SK-N-SH (cell line): Measurements from ENCODE around the gene SPATA13. TPM values are rescaled to one million over a fixed set of nuclear protein-coding genes. Genes with fewer than 3 reads are reported as not detected.

Experiments used
- CTCF ChIA-PET: fragments of 300-600, 350-600 bp; formaldehyde crosslinking; extraction: SDS; loops from one replicate; lab custom pipeline; 2021; lab: Yijun Ruan, JAX
- POLR2A ChIA-PET: fragments of 350-600 bp; sonication (Branson Sonifier 250); formaldehyde crosslinking; extraction: SDS; loops from one replicate; lab custom pipeline; 2020; ENCODE audit warnings: antibody characterized with exemption, inconsistent platforms; lab: Yijun Ruan, JAX
- DNase-seq: peaks from one replicate; pipeline ENCODE4 v3.0.0; 2012
- H2AFZ ChIP-seq: fragments of 200-600 bp; sonication (generic); 2 replicates; pipeline ENCODE4 v1.8.1; 2016; ENCODE audit warnings: antibody characterized with exemption, mild to moderate bottlenecking, low read depth
- H3F3A ChIP-seq: fragments of 200-600 bp; sonication (generic); replicated peaks from 2 replicates; pipeline ENCODE3; 2016; ENCODE audit warnings: antibody characterized with exemption, mild to moderate bottlenecking; ENCODE audit not compliant: insufficient read depth
- H3K27ac ChIP-seq, 2 experiments: fragments of 200-500 bp in 1 of 2; fragments of 200-600 bp in 1 of 2; sonication (Bioruptor generic) in 1 of 2; sonication (generic), shearing (Covaris generic) in 1 of 2; 2 replicates each; pipeline versions ENCODE4 v1.5.1 to v1.6.1; 2014 to 2016; ENCODE audit warnings: low read depth in 2 of 2, inconsistent platforms in 1 of 2, low read length in 1 of 2, mild to moderate bottlenecking in 1 of 2, mixed read lengths in 1 of 2
- H3K27me3 ChIP-seq: fragments of 200-600 bp; sonication (generic), shearing (Covaris generic); 2 replicates; pipeline ENCODE4 v1.6.1; 2016; ENCODE audit warnings: mixed run types; ENCODE audit not compliant: insufficient read depth
- H3K36me3 ChIP-seq, 2 experiments: fragments of 200-500 bp in 1 of 2; fragments of 200-600 bp in 1 of 2; sonication (Bioruptor generic) in 1 of 2; sonication (generic) in 1 of 2; replicated peaks in 1 of 2; 2 replicates each; pipeline versions ENCODE3 to v1.5.1; 2014 to 2016; ENCODE audit warnings: low read length in 1 of 2, mild to moderate bottlenecking in 1 of 2; ENCODE audit not compliant: insufficient read depth in 2 of 2, control insufficient read depth in 1 of 2
- H3K4me1 ChIP-seq, 2 experiments: fragments of 200-500 bp in 1 of 2; fragments of 200-600 bp in 1 of 2; sonication (Bioruptor generic) in 1 of 2; sonication (generic), shearing (Covaris generic) in 1 of 2; 2 replicates each; pipeline versions ENCODE4 v1.5.1 to v1.6.1; 2014 to 2016; ENCODE audit warnings: low read depth in 1 of 2, low read length in 1 of 2, mixed run types in 1 of 2; ENCODE audit not compliant: insufficient read depth in 2 of 2, control insufficient read depth in 1 of 2
- H3K4me2 ChIP-seq: fragments of 200-600 bp; sonication (generic), shearing (Covaris generic); 2 replicates; pipeline ENCODE4 v1.6.1; 2017; ENCODE audit warnings: mixed run types
- H3K4me3 ChIP-seq, 2 experiments: fragments of 200-500 bp in 1 of 2; fragments of 200-600 bp in 1 of 2; sonication (Bioruptor generic) in 1 of 2; sonication (generic), shearing (Covaris generic) in 1 of 2; 2 replicates each; pipeline versions ENCODE4 v1.5.1 to v1.8.1; 2014 to 2016; ENCODE audit warnings: low read depth in 2 of 2, inconsistent platforms in 1 of 2, low read length in 1 of 2, mild to moderate bottlenecking in 1 of 2, mixed read lengths in 1 of 2, moderate library complexity in 1 of 2
- H3K79me2 ChIP-seq: fragments of 200-600 bp; sonication (generic); 2 replicates; pipeline ENCODE4 v1.8.1; 2017; ENCODE audit warnings: mild to moderate bottlenecking; ENCODE audit not compliant: insufficient read depth
- H3K9ac ChIP-seq: fragments of 200-600 bp; sonication (generic); 2 replicates; pipeline ENCODE4 v1.6.1; 2017; ENCODE audit warnings: mixed run types
- H3K9me2 ChIP-seq: fragments of 200-600 bp; sonication (generic); 2 replicates; pipeline ENCODE4 v1.6.1; 2017; ENCODE audit warnings: mixed run types
- H3K9me3 ChIP-seq: fragments of 200-600 bp; sonication (generic); 2 replicates; pipeline ENCODE4 v1.6.1; 2017; ENCODE audit warnings: mixed run types, mild to moderate bottlenecking, moderate library complexity
- H4K20me1 ChIP-seq: fragments of 200-600 bp; sonication (generic); 2 replicates; pipeline ENCODE4 v1.6.1; 2017; ENCODE audit warnings: mild to moderate bottlenecking, mixed run types; ENCODE audit not compliant: insufficient read depth
- ELF1 ChIP-seq: IDR thresholded peaks from 2 replicates; pipeline ENCODE4 v1.4.0; 2012
- EP300 ChIP-seq, 2 experiments: IDR thresholded peaks; 2 replicates each; pipeline versions ENCODE4 v1.4.0 to v1.6.1; 2012; ENCODE audit warnings: borderline replicate concordance in 1 of 2, low read depth in 1 of 2, low read length in 1 of 2
- EZH2phosphoT487 ChIP-seq: fragments of 200-600 bp; sonication (generic); IDR thresholded peaks from 2 replicates; pipeline ENCODE4 v1.6.1; 2017; ENCODE audit warnings: low read depth, mixed run types, mild to moderate bottlenecking, antibody characterized with exemption, moderate library complexity, borderline replicate concordance
- FOXJ3 ChIP-seq: sonication (generic); formaldehyde crosslinking; IDR thresholded peaks from 2 replicates; pipeline ENCODE4 v1.5.1; 2020; ENCODE audit warnings: mild to moderate bottlenecking, missing genetic modification reagents
- FOXM1 ChIP-seq: IDR thresholded peaks from 2 replicates; pipeline ENCODE4 v1.4.0; 2012; ENCODE audit warnings: low read depth, mild to moderate bottlenecking
- GATA2 ChIP-seq: sonication (generic); formaldehyde crosslinking; IDR thresholded peaks from 2 replicates; pipeline ENCODE4 v1.5.0; 2020; ENCODE audit warnings: mild to moderate bottlenecking, missing genetic modification reagents
- MXI1 ChIP-seq: IDR thresholded peaks from 2 replicates; pipeline ENCODE4 v1.6.1; 2012; ENCODE audit warnings: mild to moderate bottlenecking, low read depth, low read length, improper control_type of control experiment
- NFIC ChIP-seq: IDR thresholded peaks from 2 replicates; pipeline ENCODE4 v1.4.0; 2012; ENCODE audit warnings: borderline replicate concordance
- NRF1 ChIP-seq: IDR thresholded peaks from 2 replicates; pipeline ENCODE4 v1.6.1; 2012; ENCODE audit warnings: low read depth, mild to moderate bottlenecking, low read length
- RAD21 ChIP-seq: IDR thresholded peaks from 2 replicates; pipeline ENCODE4 v1.6.1; 2012; ENCODE audit warnings: mild to moderate bottlenecking, low read length
- RFX5 ChIP-seq: IDR thresholded peaks from 2 replicates; pipeline ENCODE4 v1.6.1; 2012; ENCODE audit warnings: mild to moderate bottlenecking, improper control_type of control experiment, low read length
- SIN3A ChIP-seq: IDR thresholded peaks from 2 replicates; pipeline ENCODE4 v1.6.1; 2012; ENCODE audit warnings: low read depth, mild to moderate bottlenecking, low read length, moderate library complexity, borderline replicate concordance
- TCF12 ChIP-seq: IDR thresholded peaks from 2 replicates; pipeline ENCODE4 v1.4.0; 2012
- TEAD4 ChIP-seq: IDR thresholded peaks from 2 replicates; pipeline ENCODE4 v1.4.0; 2012; ENCODE audit warnings: mild to moderate bottlenecking, borderline replicate concordance; ENCODE audit not compliant: insufficient read depth
- USF1 ChIP-seq: IDR thresholded peaks from 2 replicates; pipeline ENCODE4 v1.4.0; 2012; ENCODE audit warnings: low read depth, borderline replicate concordance
- YY1 ChIP-seq: IDR thresholded peaks from 2 replicates; pipeline ENCODE4 v1.4.0; 2012; ENCODE audit warnings: low read depth, mild to moderate bottlenecking
- WGBS: methylation state at CpG from one replicate; pipeline ENCODE4 v1.1.6; 2017; ENCODE audit warnings: low lambda C conversion rate; 5-methylcytosine and 5-hydroxymethylcytosine counted together
- polyA plus RNA-seq, 3 experiments: library from polyadenylated mRNA; depleted of rRNA; stranded (reverse); fragments of >200 nt; gene quantifications; 2 replicates each; pipeline ENCODE4 v1.2.3, GENCODE V29; 2012
- TF ChIP-seq, protein P1 (sequence below): fragments of 150-350 bp; IDR thresholded peaks from 2 replicates; pipeline ENCODE4 v1.6.1; 2016; ENCODE audit warnings: mild to moderate bottlenecking, low read depth, low read length
- TF ChIP-seq, protein P2 (sequence below): IDR thresholded peaks from 2 replicates; pipeline ENCODE4 v1.4.0; 2012; ENCODE audit warnings: low read depth, borderline replicate concordance
- TF ChIP-seq, protein P3 (sequence below): fragments of 150-350 bp; IDR thresholded peaks from 2 replicates; pipeline ENCODE4 v1.6.1; 2017; ENCODE audit warnings: antibody characterized with exemption, low read length, low read depth, borderline replicate concordance
- TF ChIP-seq, protein P4 (sequence below): fragments of 200-600 bp; sonication (generic); IDR thresholded peaks from 2 replicates; pipeline ENCODE4 v1.6.1; 2017; ENCODE audit warnings: antibody characterized with exemption, mild to moderate bottlenecking, moderate library complexity

The SPATA13 gene
- polyA plus RNA-seq, 1 of the 3 experiments (the other 2 are of a cell fraction) = 4.3 TPM

GRCh38 chr13:24231377-24231776, 70.9 kb downstream of the SPATA13 start:
- TF ChIP-seq TCF12 (no peak), RFX5 (no peak), FOXM1 (no peak), YY1 (no peak), EZH2phosphoT487 (no peak), NFIC (no peak), RAD21 (no peak), EP300 (IDR thresholded peaks at IDR 0.05; ENCODE audit: borderline replicate concordance in 1 of 2, low read depth in 1 of 2, low read length in 1 of 2) (no peak), USF1 (no peak), MXI1 (no peak), SIN3A (no peak), GATA2 (CRISPR knock-in tag) (no peak), TEAD4 (no peak)
- TF ChIP-seq, protein P1, sequence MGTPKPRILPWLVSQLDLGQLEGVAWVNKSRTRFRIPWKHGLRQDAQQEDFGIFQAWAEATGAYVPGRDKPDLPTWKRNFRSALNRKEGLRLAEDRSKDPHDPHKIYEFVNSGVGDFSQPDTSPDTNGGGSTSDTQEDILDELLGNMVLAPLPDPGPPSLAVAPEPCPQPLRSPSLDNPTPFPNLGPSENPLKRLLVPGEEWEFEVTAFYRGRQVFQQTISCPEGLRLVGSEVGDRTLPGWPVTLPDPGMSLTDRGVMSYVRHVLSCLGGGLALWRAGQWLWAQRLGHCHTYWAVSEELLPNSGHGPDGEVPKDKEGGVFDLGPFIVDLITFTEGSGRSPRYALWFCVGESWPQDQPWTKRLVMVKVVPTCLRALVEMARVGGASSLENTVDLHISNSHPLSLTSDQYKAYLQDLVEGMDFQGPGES = no peak
- TF ChIP-seq, all 33 proteins: peak for 0
- no peaks in the 10 kb centered on the region for H3K36me3 ChIP-seq
- CTCF ChIA-PET = interaction anchor here (1.2 to 5.0 kb wide), 8 partner anchors 11 to 310 kb away, joined by 3 to 19 read pairs (median 4); no protein-coding TSS in a partner anchor
- WGBS = 96% methylated on average over 3 of the region's 3 CpGs
- no peak for DNase-seq
- H3F3A ChIP-seq = peaks cover 14% of the 10 kb centered on the region
- no peak overlapping the region for H3K9ac ChIP-seq
- no peaks in the 10 kb centered on the region for H3K9me3 ChIP-seq
- peaks cover 0 to 5% of the 10 kb centered on the region in 2 experiments; a peak in 2 of 4 replicates for H3K4me1 ChIP-seq
- H3K27ac ChIP-seq = no peak overlapping the region
- no peaks in the 10 kb centered on the region for H3K9me2 ChIP-seq
- H3K4me3 ChIP-seq = no peak overlapping the region
- no peak overlapping the region for H3K4me2 ChIP-seq
- POLR2A ChIA-PET = no interaction called here
- H2AFZ ChIP-seq = no peak overlapping the region
- H3K79me2 ChIP-seq = no peaks in the 10 kb centered on the region
- no peaks in the 10 kb centered on the region for H4K20me1 ChIP-seq
- no peaks in the 10 kb centered on the region for H3K27me3 ChIP-seq

- Histone ChIP-seq H3K4me3 (no peak overlapping the region), H3K9me3 (no peaks in the 10 kb centered on the region), H3K4me2 (no peak overlapping the region), H3K9ac (no peak overlapping the region), H3K79me2 (no peaks in the 10 kb centered on the region), H3K36me3 (no peaks in the 10 kb centered on the region), H3K4me1 (peaks cover 0 to 5% of the 10 kb centered on the region in 2 experiments; a peak in 2 of 4 replicates), H3F3A (peaks cover 14% of the 10 kb centered on the region), H3K27ac (no peak overlapping the region), H4K20me1 (no peaks in the 10 kb centered on the region), H2AFZ (no peak overlapping the region), H3K9me2 (no peaks in the 10 kb centered on the region), H3K27me3 (no peaks in the 10 kb centered on the region)
- WGBS = 91% methylated on average over 5 of the region's 5 CpGs
- ChIA-PET POLR2A (no interaction called here), CTCF (interaction anchor here (5.0 kb wide), 1 partner anchor 179 kb away, joined by 19 read pairs; no protein-coding TSS in a partner anchor)
- DNase-seq = no peak
- TF ChIP-seq, protein P1 = no peak
- TF ChIP-seq, protein P2, sequence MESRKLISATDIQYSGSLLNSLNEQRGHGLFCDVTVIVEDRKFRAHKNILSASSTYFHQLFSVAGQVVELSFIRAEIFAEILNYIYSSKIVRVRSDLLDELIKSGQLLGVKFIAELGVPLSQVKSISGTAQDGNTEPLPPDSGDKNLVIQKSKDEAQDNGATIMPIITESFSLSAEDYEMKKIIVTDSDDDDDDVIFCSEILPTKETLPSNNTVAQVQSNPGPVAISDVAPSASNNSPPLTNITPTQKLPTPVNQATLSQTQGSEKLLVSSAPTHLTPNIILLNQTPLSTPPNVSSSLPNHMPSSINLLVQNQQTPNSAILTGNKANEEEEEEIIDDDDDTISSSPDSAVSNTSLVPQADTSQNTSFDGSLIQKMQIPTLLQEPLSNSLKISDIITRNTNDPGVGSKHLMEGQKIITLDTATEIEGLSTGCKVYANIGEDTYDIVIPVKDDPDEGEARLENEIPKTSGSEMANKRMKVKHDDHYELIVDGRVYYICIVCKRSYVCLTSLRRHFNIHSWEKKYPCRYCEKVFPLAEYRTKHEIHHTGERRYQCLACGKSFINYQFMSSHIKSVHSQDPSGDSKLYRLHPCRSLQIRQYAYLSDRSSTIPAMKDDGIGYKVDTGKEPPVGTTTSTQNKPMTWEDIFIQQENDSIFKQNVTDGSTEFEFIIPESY = no peak
- no peak for TF ChIP-seq YY1
- TF ChIP-seq, protein P3, sequence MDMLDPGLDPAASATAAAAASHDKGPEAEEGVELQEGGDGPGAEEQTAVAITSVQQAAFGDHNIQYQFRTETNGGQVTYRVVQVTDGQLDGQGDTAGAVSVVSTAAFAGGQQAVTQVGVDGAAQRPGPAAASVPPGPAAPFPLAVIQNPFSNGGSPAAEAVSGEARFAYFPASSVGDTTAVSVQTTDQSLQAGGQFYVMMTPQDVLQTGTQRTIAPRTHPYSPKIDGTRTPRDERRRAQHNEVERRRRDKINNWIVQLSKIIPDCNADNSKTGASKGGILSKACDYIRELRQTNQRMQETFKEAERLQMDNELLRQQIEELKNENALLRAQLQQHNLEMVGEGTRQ = no peak
- no peak for TF ChIP-seq ELF1
- TF ChIP-seq, protein P4, sequence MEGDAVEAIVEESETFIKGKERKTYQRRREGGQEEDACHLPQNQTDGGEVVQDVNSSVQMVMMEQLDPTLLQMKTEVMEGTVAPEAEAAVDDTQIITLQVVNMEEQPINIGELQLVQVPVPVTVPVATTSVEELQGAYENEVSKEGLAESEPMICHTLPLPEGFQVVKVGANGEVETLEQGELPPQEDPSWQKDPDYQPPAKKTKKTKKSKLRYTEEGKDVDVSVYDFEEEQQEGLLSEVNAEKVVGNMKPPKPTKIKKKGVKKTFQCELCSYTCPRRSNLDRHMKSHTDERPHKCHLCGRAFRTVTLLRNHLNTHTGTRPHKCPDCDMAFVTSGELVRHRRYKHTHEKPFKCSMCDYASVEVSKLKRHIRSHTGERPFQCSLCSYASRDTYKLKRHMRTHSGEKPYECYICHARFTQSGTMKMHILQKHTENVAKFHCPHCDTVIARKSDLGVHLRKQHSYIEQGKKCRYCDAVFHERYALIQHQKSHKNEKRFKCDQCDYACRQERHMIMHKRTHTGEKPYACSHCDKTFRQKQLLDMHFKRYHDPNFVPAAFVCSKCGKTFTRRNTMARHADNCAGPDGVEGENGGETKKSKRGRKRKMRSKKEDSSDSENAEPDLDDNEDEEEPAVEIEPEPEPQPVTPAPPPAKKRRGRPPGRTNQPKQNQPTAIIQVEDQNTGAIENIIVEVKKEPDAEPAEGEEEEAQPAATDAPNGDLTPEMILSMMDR = no peak
- TF ChIP-seq NRF1 = no peak
- no peak for TF ChIP-seq FOXJ3 (CRISPR knock-in tag)
- TF ChIP-seq EZH2phosphoT487 = no peak
These were observed 71.5 kb downstream of the SPATA13 start for GRCh38 chr13:24232037-24232436.
